Colonic mucosa (tissue), 4 donors: ENCODE data around the gene MYH15. TPM values are rescaled to one million over a fixed set of nuclear protein-coding genes. Genes with fewer than 3 reads are reported as not detected.

ENCODE experiments used
- DNase-seq: peaks from one replicate; pipeline ENCODE4 v3.0.0-alpha.2; 2020
- H3K27ac ChIP-seq: fragments of 200-600 bp; one replicate; pipeline ENCODE4 v1.8.0; 2021
- H3K27me3 ChIP-seq: fragments of 200-600 bp; one replicate; pipeline ENCODE4 v1.8.0; 2021
- H3K36me3 ChIP-seq: fragments of 200-600 bp; one replicate; pipeline ENCODE4 v1.8.0; 2021
- H3K4me1 ChIP-seq: fragments of 200-600 bp; one replicate; pipeline ENCODE4 v1.8.0; 2021; ENCODE audit warnings: mild to moderate bottlenecking
- H3K4me3 ChIP-seq: fragments of 200-600 bp; one replicate; pipeline ENCODE4 v1.8.0; 2021
- H3K9ac ChIP-seq, 2 donors: one replicate each; pipeline ENCODE4 v1.7.0; 2013; ENCODE audit warnings: control low read depth in 2 of 2, low read depth in 2 of 2, low read length in 2 of 2
- H3K9me3 ChIP-seq: fragments of 200-600 bp; one replicate; pipeline ENCODE4 v1.8.0; 2021
- intact Hi-C: fragments of 100-400 bp; cut with DNase I; formaldehyde crosslinking; loops from one replicate; pipeline ENCODE4 v1.14.1; 2022
- total RNA-seq, 2 donors: library from RNA; stranded (reverse); fragmentation: NEBNext Ultra II Directional in 1 of 2; extraction: Animal tissue kit (Norgen Biotek cat#: 25700) in 1 of 2; gene quantifications; one replicate each; pipeline ENCODE4 v1.2.1, GENCODE V29; 2021
- TF ChIP-seq, protein P1 (sequence below): fragments of 200-600 bp; IDR thresholded peaks from one replicate; pipeline ENCODE4 v1.8.0; 2022; ENCODE audit warnings: antibody characterized with exemption, mild to moderate bottlenecking
- donor health status: healthy.
- donor health status: DM: no; HTN: no; CAD: no.
- donor health status: DM: no; HTN: no; CAD: no.

MYH15 gene
- total RNA-seq, 2 donors from 2014 or later = 0.13 to 0.44 TPM

DNA sequence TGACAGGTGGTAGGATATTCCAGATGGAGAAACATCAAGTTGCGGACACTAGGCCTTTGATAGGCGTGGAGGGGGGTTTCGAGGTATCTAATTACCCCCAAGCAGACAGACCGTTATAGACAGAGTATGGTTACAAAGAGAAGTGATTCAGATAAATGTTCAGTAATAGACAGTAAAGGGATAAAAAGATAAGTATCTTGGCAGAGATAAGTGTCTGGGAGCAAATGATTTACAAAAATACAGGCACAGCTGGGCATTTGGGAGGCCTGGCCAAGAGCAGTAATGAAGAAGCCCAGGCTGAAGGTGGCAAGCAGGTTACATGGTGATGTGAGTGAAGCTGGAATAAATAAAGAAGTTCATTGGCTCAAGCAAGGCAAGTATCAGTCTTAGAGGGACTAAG, 659 bp upstream of the MYH15 start:
- Histone ChIP-seq H3K36me3 (no peaks in the 10 kb centered on the region), H3K9me3 (no peaks in the 10 kb centered on the region), H3K4me3 (no peak overlapping the region), H3K4me1 (no peaks in the 10 kb centered on the region), H3K9ac (no peak overlapping the region), H3K27me3 (no peaks in the 10 kb centered on the region), H3K27ac (no peak overlapping the region)
- intact Hi-C loops = no loop called here
- no peak for DNase-seq
- TF ChIP-seq, protein P1, sequence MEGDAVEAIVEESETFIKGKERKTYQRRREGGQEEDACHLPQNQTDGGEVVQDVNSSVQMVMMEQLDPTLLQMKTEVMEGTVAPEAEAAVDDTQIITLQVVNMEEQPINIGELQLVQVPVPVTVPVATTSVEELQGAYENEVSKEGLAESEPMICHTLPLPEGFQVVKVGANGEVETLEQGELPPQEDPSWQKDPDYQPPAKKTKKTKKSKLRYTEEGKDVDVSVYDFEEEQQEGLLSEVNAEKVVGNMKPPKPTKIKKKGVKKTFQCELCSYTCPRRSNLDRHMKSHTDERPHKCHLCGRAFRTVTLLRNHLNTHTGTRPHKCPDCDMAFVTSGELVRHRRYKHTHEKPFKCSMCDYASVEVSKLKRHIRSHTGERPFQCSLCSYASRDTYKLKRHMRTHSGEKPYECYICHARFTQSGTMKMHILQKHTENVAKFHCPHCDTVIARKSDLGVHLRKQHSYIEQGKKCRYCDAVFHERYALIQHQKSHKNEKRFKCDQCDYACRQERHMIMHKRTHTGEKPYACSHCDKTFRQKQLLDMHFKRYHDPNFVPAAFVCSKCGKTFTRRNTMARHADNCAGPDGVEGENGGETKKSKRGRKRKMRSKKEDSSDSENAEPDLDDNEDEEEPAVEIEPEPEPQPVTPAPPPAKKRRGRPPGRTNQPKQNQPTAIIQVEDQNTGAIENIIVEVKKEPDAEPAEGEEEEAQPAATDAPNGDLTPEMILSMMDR = no peak

DNA sequence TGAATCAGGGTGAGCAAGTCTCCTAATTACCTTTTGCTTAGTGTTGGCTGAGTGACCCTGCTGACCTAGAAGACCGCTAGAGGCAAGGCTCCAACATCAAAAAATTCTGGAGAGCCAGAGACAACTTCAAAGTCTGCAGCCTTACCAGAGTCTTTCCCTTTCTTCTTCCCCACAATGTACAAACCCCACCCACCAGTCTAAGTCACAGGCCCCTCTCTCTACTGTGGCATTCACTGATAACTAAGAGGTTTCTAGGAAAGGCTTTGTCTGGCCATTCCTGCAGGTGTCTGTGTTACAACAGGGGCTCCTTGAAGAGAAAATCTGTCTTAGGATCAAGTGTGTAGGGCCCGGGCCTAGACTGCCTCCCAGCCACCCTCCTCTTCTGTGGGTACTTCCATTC, 525 bp downstream of the MYH15 start:
- Histone ChIP-seq H3K27ac (no peak overlapping the region), H3K4me1 (no peaks in the 10 kb centered on the region), H3K4me3 (no peak overlapping the region), H3K9me3 (no peaks in the 10 kb centered on the region), H3K36me3 (no peaks in the 10 kb centered on the region), H3K27me3 (no peaks in the 10 kb centered on the region), H3K9ac (no peak overlapping the region)
- TF ChIP-seq, protein P1 = no peak
- intact Hi-C loops = no loop called here
- no peak for DNase-seq

DNA sequence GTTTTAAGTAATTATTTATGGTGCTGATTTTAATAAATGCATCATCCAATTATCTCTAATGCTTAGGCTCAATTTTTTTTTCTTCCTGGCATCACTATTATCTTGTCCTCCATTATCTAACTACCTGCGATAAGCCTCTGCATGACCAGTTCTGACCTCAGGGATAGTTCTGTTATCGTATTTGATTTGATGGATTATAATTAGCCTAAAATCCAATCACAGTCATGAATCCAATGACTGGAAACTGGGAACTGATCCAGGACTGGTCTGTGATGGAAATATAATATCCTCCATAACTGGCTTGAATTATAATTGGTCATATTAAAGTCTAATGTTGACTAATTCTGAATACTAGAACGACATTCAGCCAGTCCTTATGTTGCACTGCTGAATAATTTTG, 1.1 kb downstream of the MYH15 start:
- DNase-seq = no peak

DNA sequence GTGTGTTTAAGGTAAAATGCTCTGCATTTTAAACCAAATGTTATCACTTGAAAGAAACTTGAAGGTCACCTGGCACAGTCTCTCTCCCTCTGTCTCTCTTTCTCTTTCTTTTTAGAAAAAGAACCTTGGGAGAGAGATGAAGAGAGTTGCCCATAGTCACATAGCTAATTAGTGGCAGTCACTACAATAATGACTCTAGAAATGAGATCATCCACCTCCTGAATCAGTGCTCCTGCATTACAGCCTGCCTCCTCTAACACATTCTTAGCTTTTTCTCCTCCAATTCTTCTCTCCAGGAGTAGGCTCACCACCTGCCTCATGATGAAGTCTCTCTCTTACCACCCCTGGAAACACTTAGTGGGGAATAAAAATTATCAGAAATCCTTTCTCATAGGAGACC, 2.5 kb downstream of the MYH15 start:
- intact Hi-C loops = no loop called here
- TF ChIP-seq, protein P1 = no peak
- no peak overlapping the region for H3K9ac ChIP-seq

More for the DNA sequence above, 1.1 kb downstream of the MYH15 start:
- Histone ChIP-seq H3K27me3 (no peaks in the 10 kb centered on the region), H3K4me3 (no peak overlapping the region), H3K36me3 (no peaks in the 10 kb centered on the region), H3K4me1 (no peaks in the 10 kb centered on the region), H3K9me3 (no peaks in the 10 kb centered on the region), H3K9ac (no peak overlapping the region), H3K27ac (no peak overlapping the region)
- TF ChIP-seq, protein P1 = no peak
- intact Hi-C loops = no loop called here

DNA sequence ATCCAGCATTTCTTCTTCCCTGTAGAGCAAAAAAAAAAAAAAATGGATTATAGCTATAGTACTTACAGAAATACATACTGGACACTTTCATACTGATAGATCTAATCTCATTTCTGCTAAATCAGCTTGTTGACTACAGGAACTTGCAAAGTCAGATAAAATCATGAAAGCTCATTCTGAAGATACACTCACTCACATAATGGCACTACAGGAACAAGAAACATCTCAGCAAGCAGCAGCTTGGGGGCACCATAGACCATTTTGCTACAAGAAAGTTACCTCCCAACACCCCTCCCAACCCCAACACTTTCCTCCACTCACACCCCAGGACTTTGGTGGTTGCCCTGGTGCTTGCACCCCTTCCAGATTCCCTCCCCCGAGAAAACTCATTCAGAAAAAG, 4.6 kb downstream of the MYH15 start:
- no peaks in the 10 kb centered on the region for H3K36me3 ChIP-seq
- DNase-seq = no peak
- TF ChIP-seq, protein P1 = no peak
- intact Hi-C loops = no loop called here
- no peaks in the 10 kb centered on the region for H3K4me1 ChIP-seq
- no peak overlapping the region for H3K4me3 ChIP-seq
- H3K9me3 ChIP-seq = no peaks in the 10 kb centered on the region
- H3K27ac ChIP-seq = no peak overlapping the region
- H3K9ac ChIP-seq = no peak overlapping the region
- no peaks in the 10 kb centered on the region for H3K27me3 ChIP-seq

More for the DNA sequence above, 2.5 kb downstream of the MYH15 start:
- no peaks in the 10 kb centered on the region for H3K36me3 ChIP-seq
- H3K4me3 ChIP-seq = no peak overlapping the region
- no peaks in the 10 kb centered on the region for H3K4me1 ChIP-seq
- H3K27me3 ChIP-seq = no peaks in the 10 kb centered on the region
- no peak for DNase-seq
- H3K27ac ChIP-seq = no peak overlapping the region
- H3K9me3 ChIP-seq = no peaks in the 10 kb centered on the region

DNA sequence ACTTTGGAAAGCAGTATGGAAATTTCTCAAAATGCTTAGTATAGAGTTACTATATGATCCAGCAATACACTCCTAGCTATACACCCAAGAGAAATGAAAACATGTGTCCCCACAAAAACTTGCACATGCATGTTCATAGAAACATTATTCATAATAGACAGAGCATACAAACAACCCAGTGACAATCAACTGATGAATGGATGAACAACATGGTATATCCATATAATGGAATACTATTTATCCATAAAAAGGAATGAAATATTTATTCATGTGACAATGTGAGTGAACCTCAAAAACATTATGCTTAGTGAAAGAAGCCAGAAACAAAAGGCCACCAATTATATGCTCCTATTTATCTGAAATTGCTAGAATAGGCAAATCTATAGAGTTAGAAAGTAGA, 6.7 kb downstream of the MYH15 start:
- DNase-seq = no peak
- Histone ChIP-seq H3K36me3 (no peaks in the 10 kb centered on the region), H3K9ac (no peak overlapping the region), H3K27ac (no peak overlapping the region), H3K9me3 (no peaks in the 10 kb centered on the region), H3K27me3 (no peaks in the 10 kb centered on the region), H3K4me3 (no peak overlapping the region), H3K4me1 (no peaks in the 10 kb centered on the region)
- intact Hi-C loops = no loop called here
- TF ChIP-seq, protein P1 = no peak
